IPS-NIHi7 (cell line): ENCODE measurements around the gene DLGAP4.

Source experiments
- DNase-seq: peaks from one replicate; pipeline ENCODE4 v3.0.0; 2012; ENCODE audit warnings: mixed read lengths; ENCODE audit errors: extremely low spot score

DLGAP4 gene

GRCh38 chr20:36308986-36309385, 2.8 kb downstream of the DLGAP4 start:
- no peak for DNase-seq

DNA sequence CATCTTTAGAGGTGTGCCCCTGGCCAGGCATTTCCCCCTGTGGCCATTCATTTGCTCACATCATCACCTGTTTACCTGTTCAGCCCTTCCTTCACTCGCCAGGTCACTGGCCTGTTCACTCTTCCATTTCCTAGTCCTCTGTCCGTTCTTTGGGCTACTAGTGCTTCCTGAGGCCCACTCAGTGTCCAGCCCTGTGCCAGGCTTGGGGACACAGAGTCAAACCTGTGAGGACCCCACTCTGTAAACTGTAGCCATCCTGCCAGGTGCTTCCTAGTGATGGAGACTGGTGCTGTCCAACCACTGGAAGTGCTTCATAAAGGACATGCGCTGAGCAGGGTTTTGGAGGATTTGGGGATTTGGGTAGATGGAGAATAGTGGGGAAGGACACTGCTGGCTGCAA, 3.5 kb downstream of the DLGAP4 start:
- DNase-seq = no peak

GRCh38 chr20:36310215-36310981, 4.3 kb downstream of the DLGAP4 start:
- DNase-seq = no peak

- DNase-seq = no peak
Observed at GRCh38 chr20:36311141-36311853, 5.2 kb downstream of the DLGAP4 start.

DNA sequence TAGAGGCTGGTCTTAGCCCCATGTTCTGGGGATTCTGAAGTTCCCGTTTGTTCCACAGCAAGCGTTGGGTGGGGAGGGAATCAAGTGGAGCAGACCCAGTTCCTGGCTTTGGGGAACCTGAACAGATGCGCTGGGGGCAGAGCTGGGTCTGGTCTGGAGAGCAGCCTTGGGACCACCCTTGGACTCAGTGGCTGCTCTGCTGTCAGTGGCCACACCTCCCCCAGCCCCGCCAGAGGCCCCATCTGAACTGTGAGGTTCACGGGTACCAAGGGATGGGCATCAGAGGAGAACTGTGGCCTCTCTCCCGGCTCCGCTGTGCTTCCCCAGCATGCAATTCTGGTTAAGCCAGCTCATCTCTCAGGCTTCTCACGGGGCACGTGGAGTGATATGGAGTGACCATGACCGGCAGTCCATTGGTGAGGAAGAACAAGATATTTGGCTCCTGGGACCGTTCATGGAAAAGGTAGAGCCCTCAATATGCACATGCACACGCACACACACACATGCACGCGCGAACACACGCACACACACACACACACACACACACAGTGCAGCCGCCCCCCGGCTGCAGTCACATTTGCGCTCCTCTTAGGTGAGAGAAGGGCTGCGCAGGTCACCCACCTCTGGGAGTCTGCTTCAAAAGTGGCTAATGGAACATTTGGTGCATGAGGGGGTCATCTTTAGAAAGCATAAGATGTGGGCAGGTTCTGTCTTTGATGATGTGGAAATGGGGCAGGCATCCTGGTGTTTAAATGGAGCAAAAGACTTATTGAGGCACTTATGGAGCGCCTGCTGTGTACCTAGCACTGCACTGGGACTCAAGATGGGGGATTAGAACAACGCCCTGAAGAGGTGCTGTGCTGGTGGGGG, 6.0 kb downstream of the DLGAP4 start:
- no peak for DNase-seq

DNA sequence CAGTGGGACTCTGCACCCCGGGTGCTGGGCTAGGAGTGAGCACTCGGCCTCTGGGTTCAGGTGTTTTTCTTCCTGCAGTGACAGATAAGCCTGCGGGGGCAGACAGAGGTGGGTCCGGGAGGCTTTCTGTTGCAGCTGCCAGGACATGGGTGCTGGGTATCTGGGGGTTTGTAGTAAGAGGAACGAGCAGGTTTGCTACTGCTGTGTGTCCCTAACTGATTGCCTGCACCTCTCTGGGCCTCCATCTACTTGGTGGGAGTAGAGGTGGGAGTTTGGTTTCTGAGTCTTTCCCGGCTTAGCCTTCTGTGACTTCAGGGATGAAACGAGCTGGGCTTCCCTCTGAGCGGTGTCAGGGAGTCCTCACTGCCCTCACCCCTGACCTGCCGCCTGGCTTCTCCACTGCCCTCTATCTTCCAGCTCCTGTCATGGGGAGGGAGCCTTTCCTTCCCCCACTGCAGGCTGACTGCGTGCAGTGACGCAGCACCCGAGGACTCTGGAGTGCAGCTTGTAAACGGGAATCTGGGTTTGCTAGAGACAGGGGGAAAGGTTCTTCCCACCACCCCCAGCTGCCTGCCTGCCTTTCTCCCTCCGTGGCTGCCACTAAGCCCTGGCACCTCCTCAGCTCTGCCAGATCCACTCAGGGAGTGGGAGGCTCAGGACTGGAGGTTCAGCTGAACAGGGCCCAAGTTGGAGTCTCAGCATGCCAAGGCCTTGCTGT, 6.7 kb downstream of the DLGAP4 start:
- no peak for DNase-seq

GRCh38 chr20:36313476-36313875, 7.3 kb downstream of the DLGAP4 start:
- DNase-seq = no peak

DNA sequence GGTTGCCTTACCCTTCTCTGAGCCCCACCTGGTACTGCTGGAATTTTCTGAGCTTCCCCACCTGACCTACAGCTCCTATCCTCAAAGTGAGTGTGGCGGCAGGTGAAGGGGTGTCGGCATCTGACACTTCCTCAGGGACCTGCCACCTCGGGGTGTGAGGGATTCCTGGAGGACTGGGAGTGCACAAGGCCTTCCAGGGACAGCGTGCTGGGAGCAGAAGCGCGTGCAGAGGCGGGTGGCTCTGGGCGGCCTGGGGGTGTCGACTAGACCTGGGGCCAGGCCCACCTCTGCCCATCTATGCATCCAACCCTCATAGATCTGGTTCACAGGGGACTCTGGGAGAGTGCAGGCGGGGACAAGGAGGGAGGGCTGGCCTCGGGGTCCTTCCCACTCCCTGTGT, 7.8 kb downstream of the DLGAP4 start:
- DNase-seq = no peak

DNA sequence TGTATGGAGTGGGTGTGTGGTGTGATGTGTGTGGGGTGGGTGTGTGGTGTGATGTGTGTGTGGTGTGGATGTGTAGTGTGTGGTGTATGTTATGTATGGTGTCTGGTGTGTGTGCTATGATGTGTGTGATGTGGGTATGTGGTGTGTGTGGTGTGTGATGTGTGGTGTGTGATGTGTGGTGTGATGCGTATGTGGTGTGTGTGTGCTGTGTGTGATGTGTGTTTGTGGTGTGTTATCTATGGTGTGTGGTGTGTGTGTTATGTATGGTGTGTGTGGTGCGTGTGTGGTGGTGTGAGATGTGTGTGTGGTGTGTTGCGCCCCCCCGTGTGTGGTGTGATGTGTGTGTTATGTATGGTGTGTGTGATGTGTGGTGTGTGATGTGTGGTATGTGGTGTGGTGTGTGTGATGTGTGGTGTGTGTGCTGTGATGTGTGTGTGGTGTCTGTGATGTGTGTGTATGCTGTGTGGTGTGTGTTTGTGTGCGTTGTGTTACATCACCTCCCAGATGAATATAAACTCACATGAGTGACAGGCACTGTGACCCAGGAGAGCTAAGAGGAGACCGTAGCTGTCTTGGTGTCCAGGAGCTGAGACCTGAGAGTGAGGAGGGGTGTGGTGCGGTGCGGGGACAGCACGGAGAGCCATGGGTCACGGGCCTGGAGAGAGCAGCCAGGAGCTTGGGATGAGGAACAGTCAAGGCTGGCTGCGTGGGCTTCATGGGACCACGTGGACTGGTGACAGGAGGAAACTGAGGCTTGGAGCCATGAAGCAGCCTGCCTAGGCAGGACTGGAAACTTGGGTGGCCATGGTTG, 8.8 kb downstream of the DLGAP4 start:
- DNase-seq = no peak

DNA sequence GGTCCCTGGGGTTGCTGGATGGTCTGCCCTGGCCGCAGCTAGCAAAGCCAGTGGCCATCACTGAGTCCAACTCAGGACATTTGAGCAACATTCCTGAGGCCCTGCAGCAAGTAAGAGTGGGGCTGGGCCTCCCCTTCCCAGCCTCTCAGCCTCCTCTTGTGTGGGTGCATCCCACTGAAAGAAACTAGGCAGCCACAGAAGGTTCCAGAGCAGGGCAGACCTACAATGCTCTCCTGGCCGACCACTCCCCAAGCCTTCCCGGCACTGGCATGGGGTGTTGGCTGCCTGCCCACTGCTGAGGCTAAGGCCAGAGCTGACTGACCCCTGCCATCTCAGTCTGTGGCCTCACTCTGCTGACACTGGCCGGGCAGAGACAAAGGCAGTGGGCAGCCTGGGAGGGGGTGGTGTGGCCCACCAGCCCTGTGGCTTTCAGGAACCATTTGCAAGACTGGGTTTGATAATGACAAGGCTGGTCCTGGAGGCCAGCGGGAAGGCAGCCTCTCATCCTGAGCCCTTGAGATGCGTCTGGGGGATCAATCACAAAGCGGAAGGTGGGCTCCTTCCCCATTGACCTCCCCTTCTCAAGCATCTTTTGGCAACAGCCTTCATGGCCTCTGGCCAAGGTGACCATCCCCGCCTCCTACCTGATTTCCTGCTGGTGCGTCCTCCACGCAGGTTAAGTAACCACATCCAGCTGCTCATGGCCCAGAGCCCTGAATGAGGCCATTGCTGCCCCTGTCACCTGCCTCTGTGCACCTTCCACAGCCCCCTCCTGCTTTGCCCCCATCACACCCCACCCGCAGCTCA, 9.6 kb downstream of the DLGAP4 start:
- DNase-seq = peak; percentile 8

DNA sequence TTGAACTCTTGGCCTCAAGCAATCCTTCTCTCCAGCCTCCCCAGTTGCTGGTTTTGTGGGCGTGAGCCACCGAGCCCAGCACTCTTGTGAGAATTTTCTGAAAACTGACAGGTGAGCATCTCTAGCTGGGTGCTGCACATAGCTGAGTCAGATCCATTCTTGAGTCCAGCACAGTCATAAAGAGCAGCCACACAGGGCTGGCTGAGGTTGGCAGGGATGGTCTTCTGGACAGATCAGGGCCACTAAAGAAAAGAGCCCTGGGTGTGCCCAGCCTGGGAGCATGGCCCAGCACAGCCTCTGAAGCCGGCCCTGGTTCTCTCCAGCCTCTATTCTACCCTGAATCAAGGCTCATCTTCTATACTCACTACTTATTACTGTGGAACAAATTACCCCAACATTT, 11.5 kb downstream of the DLGAP4 start:
- DNase-seq = no peak

- DNase-seq = no peak
Observed at GRCh38 chr20:36318166-36318565, 12.0 kb downstream of the DLGAP4 start.

DNA sequence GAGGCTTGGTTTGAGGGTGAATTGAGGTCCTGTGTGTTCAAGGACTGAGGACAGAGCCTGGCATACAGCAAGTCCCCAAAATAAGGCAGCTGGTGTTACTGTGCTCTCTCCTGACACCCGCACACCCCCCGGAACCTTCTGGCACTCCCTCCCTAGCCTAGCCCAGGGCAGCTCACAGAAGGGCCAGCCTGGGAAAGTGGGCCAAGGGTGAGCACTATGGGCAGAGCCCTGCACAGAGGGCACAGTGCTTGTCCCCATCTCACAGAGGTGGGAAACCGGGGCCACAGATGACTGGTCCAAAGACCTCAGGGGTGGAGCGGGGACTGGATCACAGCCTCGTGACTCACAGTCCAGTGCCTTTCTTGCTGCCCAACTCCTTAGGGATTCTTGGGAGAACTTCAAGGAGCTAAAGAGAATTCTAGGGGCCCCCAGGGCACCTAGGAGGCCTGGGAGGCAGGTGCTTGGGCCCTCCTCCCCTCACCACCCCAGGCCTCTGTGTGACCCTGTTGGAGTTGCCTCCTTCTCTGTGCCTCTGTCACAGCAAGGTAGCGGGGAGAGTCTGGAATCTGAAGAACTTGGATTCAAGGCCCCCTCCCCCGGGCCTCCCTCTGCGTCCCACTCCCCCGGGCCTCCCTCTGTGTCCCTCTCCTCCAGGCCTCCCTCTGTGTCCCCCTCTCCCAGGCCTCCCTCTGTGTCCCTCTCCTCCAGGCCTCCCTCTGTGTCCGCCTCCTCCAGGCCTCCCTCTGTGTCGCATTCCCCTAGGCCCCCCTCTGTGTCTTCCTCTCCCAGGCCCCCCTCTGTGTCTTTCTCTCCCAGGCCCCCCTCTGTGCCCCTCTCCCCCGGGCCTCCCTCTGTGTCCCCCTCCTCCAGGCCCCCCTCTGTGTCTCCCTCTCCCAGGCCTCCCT, 13.5 kb downstream of the DLGAP4 start:
- no peak for DNase-seq

DNA sequence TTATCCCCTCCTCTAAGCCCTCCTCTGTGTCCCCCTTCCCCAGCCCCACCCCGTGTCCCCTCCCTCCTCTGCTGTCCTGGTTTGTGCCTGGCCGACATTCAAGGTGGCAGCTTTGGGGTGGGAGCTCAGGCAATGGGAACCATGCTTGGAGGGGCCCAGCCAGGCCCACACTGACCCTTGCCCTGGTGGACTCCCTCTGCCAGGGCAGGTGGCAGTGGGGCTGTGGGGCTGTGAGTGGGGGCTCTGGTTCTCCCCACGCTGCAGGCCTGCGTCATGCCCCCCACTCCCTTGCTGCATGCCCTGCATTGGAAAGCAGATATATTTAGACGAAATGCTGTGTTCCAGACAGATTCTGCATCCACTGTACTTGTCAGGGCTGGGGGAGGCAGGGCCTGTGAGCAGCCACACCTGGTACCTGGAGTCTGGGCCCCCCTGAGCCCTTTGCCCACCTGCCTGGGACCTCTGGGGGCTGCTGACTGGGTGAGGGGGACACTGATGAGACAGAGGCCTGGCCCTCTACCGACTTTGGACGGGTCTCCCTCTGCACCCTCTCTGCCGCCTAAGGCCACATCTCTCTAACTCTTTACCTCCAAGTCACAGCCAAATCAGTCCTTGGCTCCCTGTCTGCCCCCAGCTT, 14.2 kb downstream of the DLGAP4 start:
- no peak for DNase-seq

DNA sequence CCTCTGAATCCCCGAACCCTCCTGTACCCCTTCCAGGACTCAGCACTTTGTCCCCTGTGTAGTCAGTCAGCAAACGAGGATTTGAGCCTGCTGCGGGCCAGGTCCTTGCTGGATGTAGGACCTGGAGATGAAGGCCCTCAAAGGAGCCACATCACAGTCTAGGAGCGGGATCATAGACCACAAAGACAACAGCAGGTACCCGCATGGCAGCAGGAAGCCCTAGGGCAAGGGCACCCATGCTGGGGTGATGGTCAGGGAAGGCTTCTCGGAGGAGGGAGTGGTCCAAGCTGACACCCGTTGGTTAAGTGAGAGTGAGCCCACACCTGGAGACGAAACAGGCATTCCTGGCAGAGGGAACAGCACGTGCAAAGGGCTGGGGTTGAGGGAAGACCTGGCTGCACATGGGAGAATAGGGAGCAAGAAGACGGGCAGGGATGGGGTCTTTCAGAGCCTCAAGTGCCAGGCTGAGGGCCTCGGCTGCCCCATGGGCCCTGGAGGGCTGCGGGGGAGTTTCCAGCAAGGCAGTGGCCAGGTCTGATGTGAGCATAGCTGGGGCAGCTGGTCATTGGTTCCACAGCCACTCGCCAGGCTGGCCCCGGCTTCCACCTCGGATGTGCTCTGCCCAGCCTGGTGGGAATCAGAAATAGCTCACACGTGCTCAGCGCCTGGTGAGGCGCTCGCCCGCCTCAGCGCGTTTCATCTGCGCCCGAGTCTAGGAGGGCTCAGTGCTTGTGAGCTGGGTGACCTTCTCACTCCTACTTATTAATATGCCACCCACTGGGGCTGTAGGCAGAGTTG, 15.0 kb downstream of the DLGAP4 start:
- DNase-seq = no peak

- DNase-seq = no peak
Observed at GRCh38 chr20:36322131-36322530, 16.0 kb downstream of the DLGAP4 start.

- DNase-seq = no peak
Observed at GRCh38 chr20:36330091-36330490, 24.0 kb downstream of the DLGAP4 start.

GRCh38 chr20:36331209-36331608, 25.1 kb downstream of the DLGAP4 start:
- DNase-seq = no peak
